Stimulated activated CD8-positive, alpha-beta memory T cell treated with anti-CD3 and anti-CD28 coated beads, Interleukin-7, amount 100 ng/mL, for 1 hour (primary cell): ENCODE data around the gene ADCY1.
"Not testable (repeated sequence)": the region's sequence is repeated elsewhere in the genome, so short reads cannot be mapped to it uniquely, and the experiment has no call there.

Source experiments
- DNase-seq, 2 donors: peaks; one replicate each; pipeline ENCODE4 v3.0.0-alpha.2; 2020; ENCODE audit warnings: low read depth in 2 of 2

The ADCY1 gene

GRCh38 chr7:45712872-45713668 is 138.9 kb downstream of the ADCY1 start:
- no peak for DNase-seq

GRCh38 chr7:45713669-45714520 is 139.7 kb downstream of the ADCY1 start:
- no peak for DNase-seq

DNA sequence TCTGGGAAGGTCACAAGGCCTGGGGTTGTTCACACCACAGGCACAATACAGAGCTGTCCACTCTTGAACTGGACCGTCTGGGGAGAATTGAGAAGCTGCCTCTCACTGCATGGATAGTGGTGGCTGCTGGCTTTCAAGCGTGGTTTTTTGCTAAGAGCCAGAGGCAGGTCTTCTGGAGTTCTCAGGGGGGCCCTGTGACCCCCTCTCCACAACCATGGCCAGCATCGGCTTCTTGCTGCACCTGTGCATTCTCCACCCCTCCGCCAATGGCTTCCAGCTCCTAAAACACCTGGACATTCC is 140.3 kb downstream of the ADCY1 start:
- DNase-seq: no peak

DNA sequence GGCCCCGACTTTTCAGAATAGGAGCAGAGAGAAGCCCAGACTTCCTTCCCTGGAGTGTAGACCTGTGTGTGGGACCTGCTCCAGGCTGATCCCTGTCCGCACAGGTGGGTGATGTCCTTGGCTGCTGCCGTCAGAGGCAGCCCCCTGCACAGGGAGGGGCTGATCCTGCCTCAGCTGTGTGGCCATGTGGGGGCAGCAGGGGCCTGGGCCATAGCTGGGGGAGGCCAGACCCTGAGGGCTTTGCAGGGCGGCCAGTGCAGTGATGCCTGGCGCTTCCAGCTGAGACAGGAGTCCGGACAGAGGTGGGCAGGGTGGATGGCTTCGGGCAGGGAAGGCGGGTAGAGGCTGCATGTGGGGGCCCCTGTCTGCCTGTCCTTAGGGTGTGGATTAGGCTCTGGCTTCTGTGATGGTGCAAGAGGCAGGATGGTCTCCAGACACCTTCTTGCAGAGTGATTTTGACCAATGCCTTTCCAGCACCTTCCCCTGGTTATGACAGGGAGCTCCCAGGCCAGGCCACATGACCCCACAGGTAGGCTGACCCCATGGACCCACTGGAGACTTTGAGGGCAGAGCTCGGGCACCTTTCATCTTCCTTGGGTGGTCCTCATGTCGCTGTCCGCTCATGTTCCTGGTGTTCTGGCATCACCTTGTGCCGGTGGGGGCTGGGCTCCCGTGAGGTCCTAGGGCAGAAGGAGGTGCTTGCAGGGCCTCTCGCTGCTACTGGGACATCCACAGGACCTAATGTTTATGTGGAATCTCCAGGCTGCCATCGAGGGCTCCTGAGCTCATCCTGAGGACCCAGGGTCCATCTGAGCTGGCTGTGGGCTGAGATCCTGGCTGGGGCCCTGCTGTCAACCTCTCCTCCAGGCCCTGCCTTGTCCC is 141.5 kb downstream of the ADCY1 start:
- DNase-seq: no peak

- no peak for DNase-seq
These were observed 142.4 kb downstream of the ADCY1 start for GRCh38 chr7:45716380-45717203.

DNA sequence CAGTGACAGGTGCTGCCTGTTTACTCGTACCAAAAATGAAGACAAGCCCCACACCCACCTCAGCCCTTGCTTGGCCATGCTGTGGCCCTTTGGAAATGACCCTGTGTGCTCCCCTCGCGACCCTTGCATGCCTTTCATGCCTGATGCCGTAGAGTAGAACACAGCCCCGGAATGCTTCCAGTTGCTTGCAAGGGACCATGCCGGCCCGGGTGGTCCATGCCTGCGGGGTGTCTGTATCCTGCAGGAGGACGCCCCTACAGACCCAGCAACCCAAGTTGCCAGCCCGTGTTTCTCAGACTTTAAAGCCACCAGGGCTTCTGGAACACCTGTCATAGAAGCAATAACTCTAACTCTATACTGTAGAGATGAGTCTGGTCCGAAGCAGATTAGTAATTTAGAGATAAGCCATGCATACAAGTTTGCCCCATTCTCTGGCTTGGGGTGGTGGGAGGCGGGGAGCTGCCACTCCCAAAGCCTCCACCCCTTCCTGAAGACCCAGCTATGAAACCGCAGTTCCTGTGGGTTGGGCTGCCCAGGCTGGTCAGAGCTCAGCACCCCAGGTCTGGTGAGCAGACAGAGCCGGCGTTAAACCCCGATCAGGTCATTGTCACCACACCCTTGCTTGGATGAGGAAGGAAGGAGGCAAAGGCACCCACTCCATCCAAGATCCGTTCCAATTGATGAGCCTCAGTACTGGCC is 143.5 kb downstream of the ADCY1 start:
- DNase-seq: no peak

GRCh38 chr7:45718464-45719330 is 144.5 kb downstream of the ADCY1 start:
- DNase-seq: no peak

- DNase-seq: no peak
These were observed 146.8 kb downstream of the ADCY1 start for GRCh38 chr7:45720989-45721388.

GRCh38 chr7:45721686-45722598 is 147.8 kb downstream of the ADCY1 start:
- no peak for DNase-seq

- DNase-seq: not testable (repeated sequence)
These were observed 151.1 kb downstream of the ADCY1 start for GRCh38 chr7:45725231-45725630.

DNA sequence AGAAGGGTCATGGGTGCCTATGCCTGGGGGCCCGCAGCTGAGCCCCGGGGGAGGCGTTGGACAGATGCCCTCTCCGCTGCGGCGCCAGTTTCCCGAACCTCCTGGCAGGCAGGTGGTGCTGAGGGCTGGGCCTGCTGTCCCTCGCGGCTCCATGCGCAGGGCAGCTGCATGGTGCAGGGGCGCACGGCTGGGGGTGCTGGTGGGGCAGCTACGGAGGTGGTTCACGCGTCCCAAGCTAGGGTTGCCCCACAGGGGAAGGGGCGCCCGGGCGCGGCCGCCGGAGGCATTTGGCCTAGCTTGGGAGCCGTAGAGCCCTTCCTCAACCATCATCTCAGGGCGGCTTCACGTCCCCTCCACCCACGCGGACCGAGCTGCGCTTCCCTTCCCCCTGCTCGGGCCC is 152.7 kb downstream of the ADCY1 start:
- DNase-seq: no peak

DNA sequence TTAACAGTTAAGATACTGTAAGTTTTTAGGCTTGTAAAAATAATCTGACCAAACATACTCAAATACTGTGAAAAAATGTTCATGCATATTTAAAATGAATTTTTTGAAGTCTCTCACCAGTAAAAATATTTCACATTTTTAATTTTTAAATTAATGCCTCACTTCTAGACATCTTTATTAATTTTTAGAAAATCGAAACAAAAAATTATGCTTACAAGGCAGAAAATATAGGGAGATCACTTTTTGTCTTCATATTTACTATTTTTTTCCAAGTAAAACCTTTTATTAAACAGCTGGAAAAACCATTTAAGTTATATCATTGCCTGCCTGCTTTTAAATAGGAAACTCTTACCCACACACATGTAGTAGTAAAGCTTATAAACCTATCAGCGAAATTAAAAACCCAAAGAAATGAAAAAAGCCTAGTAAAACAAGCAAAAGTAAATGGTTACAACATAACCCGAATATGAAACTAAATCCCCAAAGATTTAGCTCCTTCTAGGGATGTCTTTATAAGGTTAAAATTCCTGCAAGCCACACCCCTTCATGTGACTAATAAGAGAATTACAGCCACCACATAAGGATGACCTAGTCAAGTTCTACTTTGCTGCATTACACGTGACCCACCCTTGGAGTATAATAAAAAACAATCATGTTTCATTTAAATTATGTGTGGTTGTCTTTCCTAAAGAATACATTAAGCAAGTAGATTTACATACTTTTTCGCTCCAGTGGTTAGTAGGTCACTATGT is 157.7 kb downstream of the ADCY1 start:
- DNase-seq: not testable (repeated sequence)

- DNase-seq: not testable (repeated sequence)
These were observed 164.8 kb downstream of the ADCY1 start for GRCh38 chr7:45738920-45739319.

GRCh38 chr7:45740573-45740972 is 166.4 kb downstream of the ADCY1 start:
- not testable (repeated sequence) for DNase-seq

- not testable (repeated sequence) for DNase-seq
These were observed 174.8 kb downstream of the ADCY1 start for GRCh38 chr7:45748976-45749375.

DNA sequence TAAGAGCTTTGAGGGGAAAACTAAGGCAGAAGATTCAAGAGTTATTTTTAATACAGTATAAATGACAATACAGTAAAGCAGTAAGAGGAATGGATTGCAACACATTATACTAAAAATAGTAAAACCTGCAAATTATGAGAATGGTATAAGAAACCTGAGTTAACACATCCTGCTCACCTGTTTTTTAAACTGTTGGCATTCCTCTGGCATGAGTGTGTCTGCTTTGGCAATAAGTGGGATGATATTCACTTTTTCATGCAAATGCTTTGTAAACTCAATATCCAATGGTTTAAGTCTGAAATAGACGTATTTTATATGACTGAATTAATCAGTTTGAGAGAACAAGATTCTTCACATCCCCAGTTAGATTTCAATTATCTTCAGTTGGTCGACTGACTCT is 177.2 kb downstream of the ADCY1 start:
- not testable (repeated sequence) for DNase-seq

DNA sequence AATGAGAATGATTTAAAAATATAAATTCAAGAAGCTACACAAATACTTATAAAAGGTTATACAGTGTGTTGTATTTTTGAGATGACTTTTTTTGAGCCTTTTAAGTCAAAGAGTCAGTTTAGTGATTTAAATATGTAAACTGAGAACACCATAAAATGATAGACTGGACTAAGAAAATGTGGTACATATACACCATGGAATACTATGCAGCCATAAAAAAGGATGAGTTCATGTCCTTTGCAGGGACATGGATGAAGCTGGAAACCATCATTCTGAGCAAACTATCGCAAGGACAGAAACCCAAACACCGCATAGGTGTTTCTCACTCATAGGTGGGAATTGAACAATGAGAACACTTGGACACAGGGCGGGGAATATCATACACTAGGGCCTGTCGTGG is 182.2 kb downstream of the ADCY1 start:
- DNase-seq: not testable (repeated sequence)

- not testable (repeated sequence) for DNase-seq
These were observed 182.6 kb downstream of the ADCY1 start for GRCh38 chr7:45756757-45757156.
